ENCODE results near the gene MACROH2A2. TPM values are rescaled to one million over a fixed set of nuclear protein-coding genes. Genes with fewer than 3 reads are reported as not detected.
A peak's percentile ranks its signal among the peaks of the same experiment; 100 is the strongest.

The MACROH2A2 gene
- total RNA-seq, 1 donor from 2014 or later, result 8.2 TPM

- no peaks in the 10 kb centered on the region for H3K27me3 ChIP-seq
- H3K36me3 ChIP-seq, result peaks cover 50 to 87% of the 10 kb centered on the region in 2 donors
- H3K27ac ChIP-seq, result no peak overlapping the region
- DNase-seq (ENCODE audit: low spot score in 2 of 2), result no peak
- no peak overlapping the region for H3K4me3 ChIP-seq
- H3K9me3 ChIP-seq, result no peaks in the 10 kb centered on the region
- peak; percentile 73 to 85 (median 81) for TF ChIP-seq CTCF (IDR thresholded peaks at IDR 0.05)
- H3K4me1 ChIP-seq, result no peaks in the 10 kb centered on the region
- intact Hi-C loops (cut with DNase I), result loop anchor here (1.0 kb wide), 1 partner anchor 30 kb away; the partner anchor contains the start of gene TYSND1
Observed at GRCh38 chr10:70115948-70116682, 63.5 kb downstream of the MACROH2A2 start.

DNA sequence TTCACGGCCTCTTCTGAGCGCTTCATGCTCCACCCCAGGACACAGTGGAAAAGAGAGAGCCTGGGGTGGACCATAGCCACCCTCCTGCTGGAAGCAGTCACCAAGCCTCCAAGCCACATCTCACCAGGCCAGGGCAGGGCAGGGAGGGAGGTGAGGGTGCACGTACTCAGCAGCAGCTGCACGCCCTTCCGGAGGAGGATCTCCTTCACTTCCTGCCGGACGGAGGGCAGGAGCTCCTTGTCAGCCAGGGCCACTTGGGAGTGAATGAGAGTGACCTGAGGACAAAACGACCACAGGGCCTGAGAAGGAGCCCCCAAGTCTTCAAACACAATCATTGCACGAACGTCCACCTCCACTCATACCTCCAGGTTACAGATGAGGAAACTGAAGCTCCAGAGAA is 65.0 kb downstream of the MACROH2A2 start:
- Histone ChIP-seq H3K36me3 (peaks cover 37 to 82% of the 10 kb centered on the region in 2 donors), H3K27me3 (no peaks in the 10 kb centered on the region), H3K27ac (no peak overlapping the region), H3K4me1 (no peaks in the 10 kb centered on the region), H3K4me3 (no peak overlapping the region), H3K9me3 (no peaks in the 10 kb centered on the region)
- no peak for TF ChIP-seq CTCF (IDR thresholded peaks at IDR 0.05)
- DNase-seq (ENCODE audit: low spot score in 2 of 2), result no peak
- intact Hi-C loops (cut with DNase I), result no loop called here

DNA sequence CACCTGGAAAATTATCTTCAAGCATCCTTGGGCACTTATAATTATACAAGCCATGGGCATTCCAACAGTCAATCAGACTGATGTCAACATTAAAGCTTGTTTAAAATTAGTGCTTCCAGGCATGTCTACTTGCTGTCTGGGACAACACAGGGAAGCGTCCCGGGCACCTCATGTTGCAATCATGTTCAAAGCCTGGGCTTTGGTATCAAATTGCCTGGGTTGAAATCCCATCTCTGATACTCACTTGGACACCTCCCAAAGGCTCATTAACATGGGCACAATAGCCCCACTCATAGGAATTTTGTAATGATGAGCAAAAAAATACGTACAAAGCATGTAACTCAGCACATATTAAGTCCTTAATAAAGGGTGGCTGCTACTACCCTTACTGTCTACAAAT is 65.5 kb downstream of the MACROH2A2 start:
- Histone ChIP-seq H3K4me3 (no peak overlapping the region), H3K36me3 (peaks cover 32 to 82% of the 10 kb centered on the region in 2 donors), H3K9me3 (no peaks in the 10 kb centered on the region), H3K27me3 (no peaks in the 10 kb centered on the region), H3K4me1 (no peaks in the 10 kb centered on the region), H3K27ac (no peak overlapping the region)
- no peak for TF ChIP-seq CTCF (IDR thresholded peaks at IDR 0.05)
- no peak for DNase-seq (ENCODE audit: low spot score in 2 of 2)
- intact Hi-C loops (cut with DNase I), result no loop called here

DNA sequence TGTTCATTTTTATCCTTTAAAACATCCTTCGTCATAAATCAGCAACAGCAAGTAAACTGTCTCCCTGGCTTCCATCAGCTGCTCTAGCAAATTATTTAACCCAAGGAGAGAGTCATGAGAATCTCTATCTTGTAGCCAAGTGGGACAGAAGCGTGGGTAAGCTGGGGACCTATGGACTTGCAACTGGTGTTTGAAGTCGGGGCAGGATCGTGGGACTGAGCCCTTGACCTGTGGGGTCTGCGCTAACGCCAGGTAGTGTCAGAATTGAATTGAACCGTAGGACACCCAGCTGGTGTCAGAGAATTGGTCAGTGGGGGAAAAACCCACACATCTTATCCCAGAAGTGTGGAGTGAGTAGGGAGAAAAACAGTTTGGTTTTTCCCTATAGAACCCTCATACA is 66.6 kb downstream of the MACROH2A2 start:
- Histone ChIP-seq H3K4me1 (no peaks in the 10 kb centered on the region), H3K27ac (no peak overlapping the region), H3K36me3 (peaks cover 22 to 78% of the 10 kb centered on the region in 2 donors), H3K4me3 (no peak overlapping the region), H3K27me3 (no peaks in the 10 kb centered on the region), H3K9me3 (no peaks in the 10 kb centered on the region)
- no peak for TF ChIP-seq CTCF (IDR thresholded peaks at IDR 0.05)
- DNase-seq (ENCODE audit: low spot score in 2 of 2), result no peak
- intact Hi-C loops (cut with DNase I), result no loop called here

GRCh38 chr10:70119623-70120022 is 67.0 kb downstream of the MACROH2A2 start:
- Histone ChIP-seq H3K4me1 (no peaks in the 10 kb centered on the region), H3K27me3 (no peaks in the 10 kb centered on the region)
- intact Hi-C loops (cut with DNase I), result no loop called here

More at GRCh38 chr10:70119623-70120022, 67.0 kb downstream of the MACROH2A2 start:
- H3K36me3 ChIP-seq, result peaks cover 17 to 74% of the 10 kb centered on the region in 2 donors
- no peaks in the 10 kb centered on the region for H3K9me3 ChIP-seq
- H3K27ac ChIP-seq, result no peak overlapping the region
- no peak for TF ChIP-seq CTCF (IDR thresholded peaks at IDR 0.05)
- no peak overlapping the region for H3K4me3 ChIP-seq
- DNase-seq (ENCODE audit: low spot score in 2 of 2), result no peak

All from ascending aorta (tissue), 2 donors.